H1 (cell line): Measurements from ENCODE around the gene TNNC1. TPM values are rescaled to one million over a fixed set of nuclear protein-coding genes. Genes with fewer than 3 reads are reported as not detected.

Experiments
- PHF8 ChIP-seq: fragments of 200-600 bp; sonication (generic); conservative IDR thresholded peaks from 2 replicates; pipeline ENCODE4 v1.7.1; 2012; ENCODE audit warnings: low read depth, mild to moderate bottlenecking, inconsistent platforms, low read length, moderate library complexity
- RNF2 ChIP-seq: fragments of 200-900, 300-1000 bp; sonication (generic); IDR thresholded peaks from 2 replicates; pipeline ENCODE4 v1.7.1; 2016; ENCODE audit warnings: borderline replicate concordance, low read depth, mild to moderate bottlenecking, antibody characterized with exemption, low read length; ENCODE audit not compliant: poor library complexity, severe bottlenecking; ENCODE audit errors: missing control alignments
- SRF ChIP-seq: IDR thresholded peaks from 2 replicates; pipeline ENCODE4 v1.6.1; 2011; ENCODE audit warnings: mild to moderate bottlenecking, low read depth, low read length, moderate library complexity
- polyA plus RNA-seq, 7 experiments: library from polyadenylated mRNA; depleted of rRNA in 3 of 7; stranded (reverse) in 5 of 7; unstranded in 2 of 7; fragments of >200 nt in 5 of 7; fragments of 200-250 nt in 2 of 7; gene quantifications; 1 replicate in 5 of 7; 2 replicates in 1 of 7; 4 replicates in 1 of 7; pipeline versions ENCODE4 v1.2.1 to v1.2.3, GENCODE V29; 2011 to 2013; ENCODE audit warnings: missing spikeins in 2 of 7, mixed read lengths in 2 of 7
- total RNA-seq: library from RNA; stranded (reverse); fragmentation: NEBNext Ultra II Directional; extraction: Animal tissue kit (Norgen Biotek cat#: 25700); gene quantifications from 2 replicates; pipeline ENCODE4 v1.2.1, GENCODE V29; 2021

The TNNC1 gene
- total and polyA plus RNA-seq, 2 of the 8 experiments (the other 6 are each of a cell fraction or from before 2014, with no cell fraction given): 5.8 to 16.4 TPM

DNA sequence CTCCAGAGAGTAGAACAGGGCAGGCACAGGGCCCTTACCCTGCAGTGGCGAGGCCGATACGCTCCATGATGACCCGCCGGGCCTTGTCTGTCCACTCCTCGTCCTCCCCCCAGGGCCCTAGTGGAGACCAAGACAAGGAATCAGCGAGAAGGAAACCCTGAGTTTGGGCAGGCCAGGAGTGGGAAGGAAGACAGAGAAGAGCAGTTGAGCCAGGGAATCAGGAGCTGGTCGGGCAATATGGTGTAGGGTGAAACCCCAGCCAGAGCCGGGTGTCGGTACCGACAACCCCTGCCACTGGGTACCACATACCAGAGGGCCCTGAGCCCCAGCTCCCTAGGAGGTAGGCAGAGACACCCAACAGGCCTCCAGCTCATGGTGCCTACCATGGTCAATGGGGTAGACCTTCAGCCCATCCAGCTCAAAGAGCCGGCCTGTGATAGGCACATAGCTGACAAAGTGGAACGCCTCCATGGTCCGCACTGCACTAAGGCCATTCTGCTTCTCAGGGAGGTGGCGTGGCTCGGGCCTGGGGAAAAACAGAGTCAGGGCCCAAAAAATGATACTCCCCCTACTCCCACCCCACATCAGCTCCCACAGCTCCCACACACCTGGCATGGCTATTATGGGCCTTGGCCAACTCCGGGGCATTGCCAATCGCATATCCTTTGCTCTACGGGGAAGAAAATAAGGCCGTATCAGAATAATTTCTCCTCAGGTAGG is 46.9 kb downstream of the TNNC1 start (continued):
- TF ChIP-seq SRF (no peak), PHF8 (no peak), RNF2 (no peak)
